Activated CD4-positive, alpha-beta T cell treated with anti-CD3 and anti-CD28 coated beads, Interleukin-2, amount 10 ng/mL, durations not matched to agents 7 days and 5 days (primary cell): ENCODE measurements around the gene NUCB1. TPM values are rescaled to one million over a fixed set of nuclear protein-coding genes. Genes with fewer than 3 reads are reported as not detected.

Experiments used
- CTCF ChIA-PET: fragments of 350-600 bp; sonication (Branson Sonifier 250); formaldehyde crosslinking; loops from one replicate; lab custom pipeline; 2021; ENCODE audit warnings: antibody characterized with exemption; lab: Charles Lee
- POLR2A ChIA-PET: fragments of 350-600 bp; sonication (Branson Sonifier 250); formaldehyde crosslinking; loops from one replicate; lab custom pipeline; 2021; ENCODE audit warnings: antibody characterized with exemption; lab: Charles Lee
- DNase-seq: peaks from one replicate; pipeline ENCODE4 v3.0.0-alpha.2; 2020
- H3K27ac Mint-ChIP-seq: one replicate; pipeline ENCODE4 v1.8.0; 2021; ENCODE audit warnings: mild to moderate bottlenecking, moderate library complexity, mixed read lengths
- H3K27me3 Mint-ChIP-seq: one replicate; pipeline ENCODE4 v1.8.0; 2021; ENCODE audit warnings: mixed read lengths
- H3K36me3 Mint-ChIP-seq: one replicate; pipeline ENCODE4 v1.8.0; 2021; ENCODE audit warnings: low read depth, mixed read lengths
- H3K4me1 Mint-ChIP-seq: one replicate; pipeline ENCODE4 v1.8.0; 2021; ENCODE audit warnings: mixed read lengths
- H3K4me3 Mint-ChIP-seq: one replicate; pipeline ENCODE4 v1.8.0; 2021; ENCODE audit warnings: mild to moderate bottlenecking, moderate library complexity, mixed read lengths
- H3K9me3 Mint-ChIP-seq: one replicate; pipeline ENCODE4 v1.8.0; 2021; ENCODE audit warnings: mixed read lengths
- total RNA-seq, 2 experiments: library from RNA; stranded (reverse); gene quantifications; one replicate each; pipeline ENCODE4 v1.2.3, GENCODE V29; 2021

Gene NUCB1
- total RNA-seq, 2 experiments from 2014 or later: 231 to 251 TPM

- POLR2A ChIA-PET: no interaction called here
- H3K9me3 Mint-ChIP-seq: no peaks in the 10 kb centered on the region
- no peak overlapping the region for H3K4me3 Mint-ChIP-seq
- no peak for DNase-seq
- peaks cover 36% of the 10 kb centered on the region for H3K4me1 Mint-ChIP-seq
- H3K27ac Mint-ChIP-seq: peak overlapping the region; percentile 25
- H3K27me3 Mint-ChIP-seq: no peaks in the 10 kb centered on the region
- peaks cover 46% of the 10 kb centered on the region for H3K36me3 Mint-ChIP-seq
- CTCF ChIA-PET: interaction anchor here (1.1 to 2.7 kb wide), 8 partner anchors 8 to 186 kb away, joined by 3 to 25 read pairs (median 9); partner anchors contain the start of genes GYS1 and RUVBL2
Observed at GRCh38 chr19:48969276-48970138, 69.4 kb downstream of the NUCB1 start.

- DNase-seq: no peak
- H3K9me3 Mint-ChIP-seq: no peaks in the 10 kb centered on the region
- H3K4me3 Mint-ChIP-seq: no peak overlapping the region
- H3K4me1 Mint-ChIP-seq: peaks cover 29% of the 10 kb centered on the region
- peaks cover 44% of the 10 kb centered on the region for H3K36me3 Mint-ChIP-seq
- peak overlapping the region; percentile 25 for H3K27ac Mint-ChIP-seq
- ChIA-PET CTCF (interaction anchor here (0.7 to 2.7 kb wide), 23 partner anchors 9 to 226 kb away, joined by 3 to 25 read pairs (median 5); partner anchors contain the start of genes GYS1, HSD17B14, IZUMO1 and RUVBL2), POLR2A (interaction anchor here (0.6 kb wide), 1 partner anchor 143 kb away, joined by 3 read pairs; no protein-coding TSS in a partner anchor)
- H3K27me3 Mint-ChIP-seq: no peaks in the 10 kb centered on the region
Observed at GRCh38 chr19:48970139-48970766, 70.1 kb downstream of the NUCB1 start.

GRCh38 chr19:48970923-48971395 lies 70.8 kb downstream of the NUCB1 start:
- Mint-ChIP-seq H3K27ac (no peak overlapping the region), H3K4me3 (no peak overlapping the region), H3K27me3 (no peaks in the 10 kb centered on the region), H3K36me3 (peaks cover 45% of the 10 kb centered on the region), H3K4me1 (peaks cover 26% of the 10 kb centered on the region), H3K9me3 (no peaks in the 10 kb centered on the region)
- ChIA-PET POLR2A (interaction anchor here (0.6 kb wide), 1 partner anchor 144 kb away, joined by 3 read pairs; no protein-coding TSS in a partner anchor), CTCF (interaction anchor here (0.7 to 2.7 kb wide), 22 partner anchors 8 to 227 kb away, joined by 3 to 25 read pairs (median 5); partner anchors contain the start of genes GYS1, HSD17B14, IZUMO1 and RUVBL2)
- DNase-seq: peak; percentile 84

Other genes starting within 250 kb of the NUCB1 start
- 1 to 10 TPM; 1.0 to 1.4 TPM for gene NTN5, start 227.3 kb upstream of the NUCB1 start, total RNA-seq
- not detected for gene FUT2, start 204.3 kb upstream of the NUCB1 start, total RNA-seq
- 1 to 10 TPM; 1.1 to 1.5 TPM for gene MAMSTR, start 180.6 kb upstream of the NUCB1 start, total RNA-seq
- gene RASIP1, start 159.7 kb upstream of the NUCB1 start, total RNA-seq: under 1 TPM; 0.31 to 0.50 TPM
- gene IZUMO1, start 153.4 kb upstream of the NUCB1 start, total RNA-seq: under 1 TPM in 1 of 2 experiments, not detected in 1; 0.10 TPM
- gene FUT1, start 147.7 kb upstream of the NUCB1 start, total RNA-seq: under 1 TPM; 0.10 to 0.23 TPM
- not detected for gene FGF21, start 144.8 kb upstream of the NUCB1 start, total RNA-seq
- 10 to 100 TPM; 42.3 to 43.3 TPM for gene BCAT2, start 89.3 kb upstream of the NUCB1 start, total RNA-seq
- gene HSD17B14, start 63.8 kb upstream of the NUCB1 start, total RNA-seq: under 1 TPM; 0.27 to 0.77 TPM
- 1 to 10 TPM; 3.8 to 4.6 TPM for gene PLEKHA4, start 31.7 kb upstream of the NUCB1 start, total RNA-seq
- gene PPP1R15A, start 27.9 kb upstream of the NUCB1 start, total RNA-seq: 10 to 100 TPM; 49.6 to 53.3 TPM
- gene TULP2, start 1.6 kb upstream of the NUCB1 start, total RNA-seq: not detected
- 1 to 10 TPM; 3.1 to 3.2 TPM for gene DHDH, start 33.4 kb downstream of the NUCB1 start, total RNA-seq
- gene BAX, start 54.6 kb downstream of the NUCB1 start, total RNA-seq: 100 to 1,000 TPM; 310 to 324 TPM
- 100 to 1,000 TPM; 683 to 880 TPM for gene FTL, start 65.0 kb downstream of the NUCB1 start, total RNA-seq
- gene GYS1, start 93.0 kb downstream of the NUCB1 start, total RNA-seq: 10 to 100 TPM; 55.8 to 60.8 TPM
- gene RUVBL2, start 93.6 kb downstream of the NUCB1 start, total RNA-seq: 10 to 100 TPM; 82.2 to 89.4 TPM
- gene LHB, start 116.8 kb downstream of the NUCB1 start, total RNA-seq: not detected
- gene CGB3, start 124.0 kb downstream of the NUCB1 start, total RNA-seq: not detected
- under 1 TPM in 1 of 2 experiments, not detected in 1; 0.47 TPM for gene CGB2, start 131.6 kb downstream of the NUCB1 start, total RNA-seq
- gene CGB1, start 136.6 kb downstream of the NUCB1 start, total RNA-seq: not detected
- gene CGB5, start 143.5 kb downstream of the NUCB1 start, total RNA-seq: not detected
- gene CGB8, start 148.8 kb downstream of the NUCB1 start, total RNA-seq: not detected
- gene CGB7, start 157.4 kb downstream of the NUCB1 start, total RNA-seq: not detected
- not detected for gene NTF4, start 164.5 kb downstream of the NUCB1 start, total RNA-seq
- not detected for gene KCNA7, start 172.4 kb downstream of the NUCB1 start, total RNA-seq
- gene SNRNP70, start 185.1 kb downstream of the NUCB1 start, total RNA-seq: 100 to 1,000 TPM; 234 to 249 TPM
- 1 to 10 TPM; 5.6 TPM for gene LIN7B, start 214.1 kb downstream of the NUCB1 start, total RNA-seq
- gene C19orf73, start 218.8 kb downstream of the NUCB1 start, total RNA-seq: 1 to 10 TPM; 1.0 to 1.3 TPM
- 1 to 10 TPM; 1.6 TPM for gene PPFIA3, start 219.2 kb downstream of the NUCB1 start, total RNA-seq